Stimulated activated CD4-positive, alpha-beta T cell treated with anti-CD3 and anti-CD28 coated beads, Interleukin-12 subunit alpha, Interleukin-12 subunit beta, amount 100 ng/mL, for 48 hours (primary cell): ENCODE results near the gene FPGS.

Source experiments
- DNase-seq, 3 donors: peaks; one replicate each; pipeline ENCODE4 v3.0.0-alpha.2; 2020; ENCODE audit warnings: low read depth in 2 of 3, low spot score in 1 of 3

FPGS gene

GRCh38 chr9:127856729-127857116, 54.0 kb downstream of the FPGS start:
- no peak for DNase-seq

GRCh38 chr9:127857278-127857677, 54.6 kb downstream of the FPGS start:
- no peak for DNase-seq

GRCh38 chr9:127858041-127858512, 55.4 kb downstream of the FPGS start:
- DNase-seq, result no peak

- DNase-seq, result no peak
Measured at GRCh38 chr9:127860260-127860659, 57.6 kb downstream of the FPGS start.

GRCh38 chr9:127860779-127861178, 58.1 kb downstream of the FPGS start:
- DNase-seq, result no peak

GRCh38 chr9:127862075-127863011, 59.7 kb downstream of the FPGS start:
- DNase-seq, result no peak

- no peak for DNase-seq
Measured at GRCh38 chr9:127863191-127863621, 60.5 kb downstream of the FPGS start.
